Astrocyte (in vitro differentiated cells and primary cell): Measurements from ENCODE around the gene LRRK2. TPM values are rescaled to one million over a fixed set of nuclear protein-coding genes. Genes with fewer than 3 reads are reported as not detected.

Source experiments
- DNase-seq: peaks from one replicate; pipeline ENCODE4 v3.0.0-alpha.2; 2010; ENCODE audit warnings: low read depth
- FAIRE-seq: peaks from 2 replicates; lab custom pipeline; 2011; peaks lifted over from hg19 to GRCh38; lab: Jason Lieb, UNC
- H2AFZ ChIP-seq: 2 replicates; pipeline ENCODE4 v1.6.0; 2012; ENCODE audit warnings: low read depth, low read length, inconsistent platforms
- H3K27ac ChIP-seq: 2 replicates; pipeline ENCODE4 v1.5.1; 2011; ENCODE audit warnings: low read depth, low read length, inconsistent platforms
- H3K27me3 ChIP-seq: 2 replicates; pipeline ENCODE4 v1.6.0; 2011; ENCODE audit warnings: low read length, inconsistent platforms; ENCODE audit not compliant: insufficient read depth
- H3K36me3 ChIP-seq: 2 replicates; pipeline ENCODE4 v1.5.1; 2011; ENCODE audit warnings: low read length, inconsistent platforms; ENCODE audit not compliant: insufficient read depth
- H3K4me1 ChIP-seq: 2 replicates; pipeline ENCODE4 v1.5.1; 2011; ENCODE audit warnings: low read length, inconsistent platforms; ENCODE audit not compliant: insufficient read depth
- H3K4me2 ChIP-seq: 2 replicates; pipeline ENCODE4 v1.6.0; 2012; ENCODE audit warnings: low read length, inconsistent platforms
- H3K4me3 ChIP-seq: 2 replicates; pipeline ENCODE4 v1.5.1; 2011; ENCODE audit warnings: low read depth, mild to moderate bottlenecking, low read length, inconsistent platforms; ENCODE audit not compliant: insufficient read depth
- H3K79me2 ChIP-seq: 2 replicates; pipeline ENCODE4 v1.6.0; 2012; ENCODE audit warnings: mild to moderate bottlenecking, low read length, inconsistent platforms; ENCODE audit not compliant: insufficient read depth
- H3K9ac ChIP-seq: 2 replicates; pipeline ENCODE4 v1.6.0; 2012; ENCODE audit warnings: mild to moderate bottlenecking, low read length, inconsistent platforms
- H3K9me3 ChIP-seq: 2 replicates; pipeline ENCODE4 v1.5.1; 2012; ENCODE audit warnings: low read depth, mild to moderate bottlenecking, low read length, inconsistent platforms; ENCODE audit not compliant: insufficient read depth
- H4K20me1 ChIP-seq: 2 replicates; pipeline ENCODE4 v1.6.0; 2012; ENCODE audit warnings: low read length, inconsistent platforms; ENCODE audit not compliant: insufficient read depth
- H3K27ac Mint-ChIP-seq: one replicate; pipeline ENCODE4 v1.8.0; 2021; ENCODE audit warnings: mild to moderate bottlenecking, mixed read lengths; ENCODE audit not compliant: unreplicated experiment
- H3K27me3 Mint-ChIP-seq: one replicate; pipeline ENCODE4 v1.8.0; 2021; ENCODE audit warnings: low read depth, mixed read lengths; ENCODE audit not compliant: unreplicated experiment
- H3K36me3 Mint-ChIP-seq: one replicate; pipeline ENCODE4 v1.8.0; 2021; ENCODE audit warnings: low read depth, mixed read lengths; ENCODE audit not compliant: unreplicated experiment
- H3K4me1 Mint-ChIP-seq: one replicate; pipeline ENCODE4 v1.8.0; 2021; ENCODE audit warnings: low read depth, mixed read lengths; ENCODE audit not compliant: unreplicated experiment
- H3K4me3 Mint-ChIP-seq: one replicate; pipeline ENCODE4 v1.8.0; 2021; ENCODE audit warnings: mild to moderate bottlenecking, moderate library complexity, mixed read lengths; ENCODE audit not compliant: unreplicated experiment
- H3K9me3 Mint-ChIP-seq: one replicate; pipeline ENCODE4 v1.8.0; 2021; ENCODE audit warnings: mild to moderate bottlenecking, mixed read lengths; ENCODE audit not compliant: unreplicated experiment
- EZH2 ChIP-seq: IDR thresholded peaks from 2 replicates; pipeline ENCODE4 v1.6.1; 2012; ENCODE audit warnings: mild to moderate bottlenecking, low read length, inconsistent platforms; ENCODE audit not compliant: insufficient read depth
- total RNA-seq: library from RNA; stranded (reverse); gene quantifications from 2 replicates; pipeline ENCODE4 v1.2.1, GENCODE V29; 2021
- TF ChIP-seq, protein P1 (sequence below): IDR thresholded peaks from 2 replicates; pipeline ENCODE4 v1.5.1; 2011; ENCODE audit warnings: low read depth, mild to moderate bottlenecking, inconsistent platforms, low read length, moderate library complexity; ENCODE audit not compliant: insufficient read depth

LRRK2 gene
- total RNA-seq, 1 donor from 2014 or later = 0.02 TPM

DNA sequence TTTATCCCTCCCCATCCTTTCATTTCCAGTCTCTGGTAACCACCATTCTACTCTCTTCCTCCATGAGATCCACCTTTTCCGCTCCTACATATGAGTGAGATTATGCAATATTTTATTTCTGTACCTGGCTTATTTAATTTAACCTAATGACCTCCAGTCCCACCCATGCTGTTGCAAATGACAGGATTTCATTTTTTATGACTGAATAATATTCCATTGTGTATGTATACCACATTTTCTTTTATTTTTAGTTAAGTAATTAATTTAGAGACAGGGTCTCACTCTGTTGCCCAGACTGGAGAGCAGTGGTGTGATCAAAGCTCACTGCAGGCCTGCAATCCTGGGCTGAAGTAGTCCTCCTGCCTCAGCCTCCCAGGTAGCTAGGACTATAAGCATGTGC is 2.6 kb downstream of the LRRK2 start:
- Histone ChIP-seq H4K20me1 (no peaks in the 10 kb centered on the region), H3K4me2 (no peak overlapping the region), H3K79me2 (no peaks in the 10 kb centered on the region), H3K27me3 (no peaks in the 10 kb centered on the region), H2AFZ (no peak overlapping the region), H3K4me3 (no peak overlapping the region), H3K9ac (no peak overlapping the region), H3K36me3 (no peaks in the 10 kb centered on the region), H3K27ac (no peak overlapping the region), H3K4me1 (no peaks in the 10 kb centered on the region), H3K9me3 (no peaks in the 10 kb centered on the region)
- TF ChIP-seq EZH2 = no peak
- TF ChIP-seq, protein P1, sequence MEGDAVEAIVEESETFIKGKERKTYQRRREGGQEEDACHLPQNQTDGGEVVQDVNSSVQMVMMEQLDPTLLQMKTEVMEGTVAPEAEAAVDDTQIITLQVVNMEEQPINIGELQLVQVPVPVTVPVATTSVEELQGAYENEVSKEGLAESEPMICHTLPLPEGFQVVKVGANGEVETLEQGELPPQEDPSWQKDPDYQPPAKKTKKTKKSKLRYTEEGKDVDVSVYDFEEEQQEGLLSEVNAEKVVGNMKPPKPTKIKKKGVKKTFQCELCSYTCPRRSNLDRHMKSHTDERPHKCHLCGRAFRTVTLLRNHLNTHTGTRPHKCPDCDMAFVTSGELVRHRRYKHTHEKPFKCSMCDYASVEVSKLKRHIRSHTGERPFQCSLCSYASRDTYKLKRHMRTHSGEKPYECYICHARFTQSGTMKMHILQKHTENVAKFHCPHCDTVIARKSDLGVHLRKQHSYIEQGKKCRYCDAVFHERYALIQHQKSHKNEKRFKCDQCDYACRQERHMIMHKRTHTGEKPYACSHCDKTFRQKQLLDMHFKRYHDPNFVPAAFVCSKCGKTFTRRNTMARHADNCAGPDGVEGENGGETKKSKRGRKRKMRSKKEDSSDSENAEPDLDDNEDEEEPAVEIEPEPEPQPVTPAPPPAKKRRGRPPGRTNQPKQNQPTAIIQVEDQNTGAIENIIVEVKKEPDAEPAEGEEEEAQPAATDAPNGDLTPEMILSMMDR = no peak
- DNase-seq (no peak), FAIRE-seq (no peak)
- Mint-ChIP-seq H3K4me1 (no peaks in the 10 kb centered on the region), H3K27me3 (peaks cover 27% of the 10 kb centered on the region), H3K4me3 (no peak overlapping the region), H3K9me3 (no peaks in the 10 kb centered on the region), H3K36me3 (no peaks in the 10 kb centered on the region), H3K27ac (no peak overlapping the region)

DNA sequence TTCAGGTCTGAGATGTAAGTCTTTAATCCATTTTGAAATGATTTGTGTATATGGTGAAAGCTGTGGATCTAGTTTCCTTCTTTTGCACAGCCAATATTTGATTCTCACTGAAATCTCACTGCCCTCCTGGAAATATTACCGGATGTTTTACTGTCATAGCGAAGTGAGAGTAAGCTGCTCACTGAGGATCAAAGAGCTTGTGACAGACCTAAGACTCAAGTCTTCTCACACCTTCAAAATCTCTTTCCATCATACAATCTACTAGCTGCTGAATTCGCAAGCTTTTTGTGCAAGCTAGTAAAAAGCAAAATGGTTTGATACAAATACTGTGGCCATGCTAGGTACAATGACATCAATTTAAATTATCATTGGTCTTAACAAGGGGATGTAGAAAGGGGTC is 3.9 kb downstream of the LRRK2 start:
- Histone ChIP-seq H3K9ac (no peak overlapping the region), H2AFZ (no peak overlapping the region), H3K4me1 (no peaks in the 10 kb centered on the region), H3K27ac (no peak overlapping the region), H3K36me3 (no peaks in the 10 kb centered on the region), H3K27me3 (no peaks in the 10 kb centered on the region), H3K9me3 (no peaks in the 10 kb centered on the region), H3K4me2 (no peak overlapping the region), H3K4me3 (no peak overlapping the region), H3K79me2 (no peaks in the 10 kb centered on the region), H4K20me1 (no peaks in the 10 kb centered on the region)
- TF ChIP-seq EZH2 = no peak
- TF ChIP-seq, protein P1 = no peak
- H3K27ac Mint-ChIP-seq = no peak overlapping the region
- H3K9me3 Mint-ChIP-seq = no peaks in the 10 kb centered on the region
- H3K36me3 Mint-ChIP-seq = no peaks in the 10 kb centered on the region
- FAIRE-seq (no peak), DNase-seq (no peak)
- H3K4me3 Mint-ChIP-seq = no peak overlapping the region
- H3K4me1 Mint-ChIP-seq = no peaks in the 10 kb centered on the region
- peaks cover 19% of the 10 kb centered on the region for H3K27me3 Mint-ChIP-seq

DNA sequence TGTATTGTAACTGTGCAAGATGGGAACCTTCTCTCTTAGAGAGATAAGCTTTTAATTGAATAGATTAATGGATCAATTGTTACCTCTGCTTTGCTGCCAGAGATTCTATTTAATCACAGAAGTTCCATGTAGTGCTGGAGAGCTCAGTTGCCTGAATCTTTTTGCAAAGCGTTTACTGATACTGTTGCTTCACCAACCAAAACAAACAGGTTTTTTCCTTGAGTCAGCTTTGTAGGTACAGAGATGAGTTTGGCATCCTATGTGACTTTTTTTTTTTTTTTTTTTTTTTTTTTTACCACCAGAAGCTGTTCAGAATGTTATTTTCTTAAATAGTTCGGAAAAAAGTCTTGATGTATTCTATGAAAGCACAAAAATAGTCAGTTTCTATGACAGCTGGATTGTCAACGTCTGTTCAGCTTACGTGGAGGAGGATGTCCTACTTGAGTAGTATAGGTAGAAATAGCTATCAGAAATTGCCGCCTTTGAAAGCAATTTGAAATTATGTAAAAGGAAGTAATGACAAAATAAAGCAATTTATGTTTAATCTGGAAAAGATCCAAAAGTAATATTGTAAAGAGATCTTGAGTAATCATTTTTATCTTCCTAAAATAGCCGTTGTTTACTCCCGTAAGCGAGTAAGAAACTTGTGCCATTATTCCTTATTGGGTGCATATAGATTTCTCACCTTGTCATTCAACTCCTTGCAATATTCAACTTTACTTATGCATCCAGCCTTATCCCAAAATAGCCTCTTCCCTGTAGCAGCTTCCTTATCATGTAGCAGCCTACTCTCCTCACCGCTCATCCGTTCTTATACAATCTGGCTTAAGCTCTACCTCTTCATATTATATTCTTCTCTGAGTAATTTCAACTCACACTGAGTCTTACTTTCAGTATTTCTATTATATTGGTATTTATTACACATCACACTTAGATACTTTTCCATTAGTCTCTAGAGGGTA is 5.2 kb downstream of the LRRK2 start:
- Histone ChIP-seq H2AFZ (no peak overlapping the region), H4K20me1 (no peaks in the 10 kb centered on the region), H3K4me3 (no peak overlapping the region), H3K27ac (no peak overlapping the region), H3K4me2 (no peak overlapping the region), H3K36me3 (no peaks in the 10 kb centered on the region), H3K9me3 (no peaks in the 10 kb centered on the region), H3K79me2 (no peaks in the 10 kb centered on the region), H3K27me3 (no peaks in the 10 kb centered on the region), H3K9ac (no peak overlapping the region), H3K4me1 (no peaks in the 10 kb centered on the region)
- DNase-seq (no peak), FAIRE-seq (no peak)
- TF ChIP-seq EZH2 = no peak
- Mint-ChIP-seq H3K9me3 (no peaks in the 10 kb centered on the region), H3K4me1 (no peaks in the 10 kb centered on the region), H3K27me3 (peaks cover 13% of the 10 kb centered on the region), H3K36me3 (no peaks in the 10 kb centered on the region), H3K27ac (no peak overlapping the region), H3K4me3 (no peak overlapping the region)
